Measurements from ENCODE around the gene VDAC2.
"Not testable (repeated sequence)": the region's sequence is repeated elsewhere in the genome, so short reads cannot be mapped to it uniquely, and the experiment has no call there.

Gene VDAC2, protein sequence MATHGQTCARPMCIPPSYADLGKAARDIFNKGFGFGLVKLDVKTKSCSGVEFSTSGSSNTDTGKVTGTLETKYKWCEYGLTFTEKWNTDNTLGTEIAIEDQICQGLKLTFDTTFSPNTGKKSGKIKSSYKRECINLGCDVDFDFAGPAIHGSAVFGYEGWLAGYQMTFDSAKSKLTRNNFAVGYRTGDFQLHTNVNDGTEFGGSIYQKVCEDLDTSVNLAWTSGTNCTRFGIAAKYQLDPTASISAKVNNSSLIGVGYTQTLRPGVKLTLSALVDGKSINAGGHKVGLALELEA

DNA sequence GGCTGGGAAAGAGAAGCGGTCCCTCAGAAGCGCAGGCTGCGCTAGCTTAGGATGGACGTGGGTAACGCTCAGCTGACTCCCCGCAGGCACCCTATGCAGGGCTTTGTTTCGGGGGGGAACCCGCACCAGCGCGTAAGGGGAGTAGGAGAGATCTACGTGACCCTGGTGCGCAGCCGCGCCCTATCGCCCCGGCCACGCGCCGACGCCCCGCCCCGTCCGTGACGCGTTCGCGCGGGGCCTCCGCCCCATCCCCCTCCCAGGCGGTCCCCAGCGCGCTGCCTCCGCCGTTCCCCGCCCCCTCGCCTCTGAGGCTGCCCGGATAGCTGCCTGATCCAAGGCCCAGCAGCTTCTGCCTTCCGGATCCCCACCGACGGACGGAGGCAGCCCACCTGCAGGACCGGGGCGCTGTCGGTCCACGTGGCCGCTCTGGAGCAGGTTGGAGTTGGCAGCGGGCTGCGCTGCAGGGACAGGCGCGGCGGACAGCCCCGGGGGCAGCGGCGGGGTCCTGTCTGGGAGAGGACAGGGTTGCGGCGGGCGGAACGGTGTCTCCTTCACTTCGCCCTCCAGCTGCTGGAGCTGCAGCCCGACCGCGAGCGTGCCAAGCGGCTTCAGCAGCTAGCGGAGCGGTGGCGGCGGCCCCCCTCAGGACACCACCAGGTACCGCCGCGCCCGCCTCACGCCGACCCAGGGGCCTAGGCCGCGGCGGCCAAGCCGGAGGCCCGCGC is at the start of gene VDAC2:
Gene VDAC2, plus strand, starts transcription at position 515 of the 725 bp plus-strand sequence. CDS start 363 bp downstream, outside the sequence.
- peak; percentile 4 for DNase-seq

DNA sequence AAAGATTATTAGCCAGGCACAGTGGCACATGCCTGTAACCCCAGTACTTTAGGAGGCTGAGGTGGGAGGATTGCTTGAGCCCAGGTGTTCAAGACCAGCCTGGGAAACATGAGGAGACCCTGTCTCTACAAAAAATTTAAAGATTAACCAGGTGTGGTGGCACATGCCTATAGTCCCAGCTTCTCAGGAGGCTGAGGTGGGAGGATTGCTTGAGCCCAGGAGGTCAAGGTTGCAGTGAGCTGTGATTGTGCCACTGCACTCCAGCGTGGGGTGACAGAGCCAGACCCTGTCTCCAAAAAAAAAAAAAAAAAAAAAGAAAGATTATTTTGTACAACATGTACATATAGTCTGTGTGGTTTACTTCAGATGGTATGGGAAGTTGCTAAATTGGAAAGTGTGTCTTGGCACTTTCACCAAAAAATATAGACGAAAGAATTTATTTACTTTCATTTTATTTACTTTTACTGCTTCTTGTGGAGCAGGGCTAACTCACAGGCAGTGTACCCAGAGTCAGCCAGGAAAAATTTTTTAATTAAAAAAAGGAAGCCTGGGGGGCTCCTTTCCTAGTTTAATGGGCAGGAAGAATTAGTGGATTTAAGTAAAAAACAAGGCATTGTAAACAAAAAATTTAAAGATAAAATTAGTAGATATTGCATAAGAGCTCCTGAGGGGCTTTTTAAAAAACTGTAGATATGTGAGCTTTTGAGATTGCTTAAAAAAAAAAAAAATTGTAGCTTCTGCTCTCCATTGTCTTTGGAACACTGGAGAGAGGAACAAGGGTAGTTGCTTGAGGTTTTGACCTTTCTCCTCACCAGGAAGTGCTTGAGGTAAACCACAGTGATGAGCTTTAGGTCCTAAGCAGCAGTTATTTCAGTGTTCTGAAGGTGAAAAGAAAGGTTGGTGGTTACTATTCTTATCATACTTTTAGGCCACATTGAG is 44.6 kb upstream of the VDAC2 start:
- no peak for DNase-seq

DNA sequence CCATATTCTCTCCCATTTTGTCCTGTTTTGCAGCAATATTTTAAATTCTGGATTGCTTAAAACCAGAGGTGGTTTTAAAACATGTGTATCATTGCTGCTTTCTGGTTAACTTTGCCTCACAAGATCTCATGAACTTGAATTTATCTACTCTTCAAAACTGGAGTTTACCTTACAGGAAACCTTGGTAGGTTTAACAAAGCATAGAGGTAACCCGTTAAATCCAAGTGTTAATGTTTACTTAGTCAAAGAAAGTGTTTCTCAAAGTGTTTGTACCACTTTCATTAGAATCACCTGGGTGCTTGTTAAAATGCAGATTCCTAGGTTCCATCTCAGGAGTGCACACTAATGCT is 44.0 kb upstream of the VDAC2 start:
- no peak for DNase-seq

DNA sequence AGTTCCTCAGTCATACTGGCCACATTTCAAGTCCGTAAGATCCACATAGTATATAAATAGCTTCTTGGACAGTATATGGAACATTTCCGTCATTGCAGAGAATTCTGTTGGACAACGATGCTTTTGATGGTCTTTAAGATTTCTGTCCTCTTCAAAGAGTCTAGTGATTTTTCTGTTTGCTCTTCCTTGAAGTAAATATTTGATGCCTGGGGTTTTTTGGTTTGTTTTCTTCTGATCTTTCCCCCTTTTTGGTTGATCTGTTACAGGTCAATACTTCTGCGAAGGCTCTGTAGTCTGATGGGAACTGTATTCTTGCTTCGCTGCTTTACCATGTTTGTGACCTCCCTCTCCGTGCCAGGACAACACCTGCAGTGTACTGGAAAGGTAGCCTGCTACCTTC is 42.3 kb upstream of the VDAC2 start:
- DNase-seq = no peak

DNA sequence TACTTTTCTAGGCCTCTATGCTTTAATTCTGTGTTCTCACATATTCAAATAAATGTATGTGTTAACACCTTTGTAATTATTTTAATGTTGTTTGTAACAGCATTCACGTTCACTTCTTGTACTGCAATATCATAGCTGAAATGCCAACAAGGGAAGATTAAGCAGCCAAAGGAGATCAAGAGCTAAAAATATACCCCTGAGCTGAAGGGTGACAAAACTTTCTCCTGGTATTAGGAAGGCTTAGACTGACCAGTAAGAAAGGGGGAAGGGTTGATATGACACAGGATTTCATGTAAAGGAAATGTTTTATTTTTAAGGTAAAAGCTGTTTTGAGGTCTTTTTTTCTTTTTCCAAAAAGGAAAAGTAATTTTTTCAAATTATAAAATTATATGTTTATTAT is 40.4 kb upstream of the VDAC2 start:
- no peak for DNase-seq

DNA sequence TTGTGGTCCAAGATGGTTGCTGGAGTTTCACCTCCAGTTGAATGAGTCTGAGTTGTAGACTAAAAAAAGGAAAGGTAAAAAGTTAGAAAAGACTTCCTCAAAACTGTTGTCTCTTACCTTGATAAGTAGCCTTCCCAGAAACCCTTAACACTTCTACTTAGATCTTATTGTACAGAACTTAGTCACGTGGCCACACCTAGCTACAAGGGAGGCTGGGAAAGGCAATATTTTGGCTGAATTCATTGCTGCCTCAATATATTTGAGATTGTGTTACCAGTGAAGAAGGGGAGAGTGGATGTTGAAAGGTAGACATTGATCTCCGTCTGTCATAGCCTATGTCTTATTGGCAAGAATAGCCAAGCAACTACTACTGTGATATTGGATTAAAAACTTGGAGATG is 35.5 kb upstream of the VDAC2 start:
- no peak for DNase-seq

DNA sequence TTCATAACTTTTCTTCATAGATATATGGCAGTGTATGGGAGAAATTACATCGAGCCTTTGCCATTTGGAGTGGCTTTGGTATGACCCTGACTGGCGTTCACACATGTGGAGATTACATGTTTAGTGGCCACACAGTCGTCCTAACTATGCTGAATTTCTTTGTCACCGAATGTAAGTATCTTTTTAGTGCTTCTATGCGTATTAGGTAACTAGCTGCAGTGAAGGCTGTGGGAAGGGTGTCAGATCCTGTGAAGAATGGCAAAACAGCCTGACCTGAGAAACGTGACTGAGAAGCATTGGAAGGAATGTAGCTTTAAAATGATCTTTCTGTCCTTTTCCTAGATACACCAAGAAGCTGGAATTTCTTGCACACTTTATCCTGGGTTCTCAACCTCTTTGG is 34.5 kb upstream of the VDAC2 start:
- DNase-seq = no peak

DNA sequence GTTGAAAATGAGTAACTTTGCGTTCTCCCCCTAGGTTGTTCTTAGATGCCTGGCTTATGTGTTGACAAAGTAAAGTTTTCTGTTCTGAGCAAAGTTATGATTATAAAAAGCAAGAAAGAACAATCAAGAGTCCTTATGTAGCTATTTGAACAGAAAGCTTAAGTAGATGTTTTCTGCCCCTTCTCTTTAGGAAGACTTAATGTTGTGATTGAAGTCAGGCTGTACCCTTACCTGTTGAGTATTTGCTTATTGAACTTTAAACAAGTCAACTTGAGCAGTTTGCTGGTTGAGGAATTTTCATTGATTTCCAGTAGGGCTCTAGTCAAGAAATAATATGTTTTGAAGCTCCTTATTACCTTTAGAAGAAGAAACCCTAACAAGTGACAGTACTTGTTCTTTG is 33.9 kb upstream of the VDAC2 start:
- DNase-seq = no peak

DNA sequence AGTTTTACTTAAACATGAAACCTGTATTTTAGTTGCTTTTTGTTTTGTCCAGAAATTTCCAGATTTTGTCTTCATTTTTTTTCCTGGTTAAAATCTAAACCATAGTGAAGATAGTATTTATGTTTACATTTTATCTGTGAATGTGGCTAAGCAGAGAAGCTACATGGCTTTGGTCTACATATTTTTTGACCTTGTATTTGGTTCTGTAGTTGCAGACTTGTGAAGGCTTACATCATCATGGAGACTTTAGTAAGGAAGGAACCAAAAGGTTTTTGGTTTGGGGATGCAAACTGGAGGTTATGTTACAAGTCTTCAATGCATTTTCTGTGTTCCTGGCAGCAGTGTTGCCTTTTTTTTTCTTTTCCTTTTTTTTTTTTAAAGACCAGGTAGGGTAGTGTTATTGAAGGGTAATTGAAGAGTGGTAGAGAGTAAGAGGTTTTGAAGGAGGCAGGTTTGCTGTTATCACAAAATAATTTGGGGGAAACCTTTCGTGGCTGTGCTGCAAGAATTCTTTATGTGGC is 30.9 kb upstream of the VDAC2 start:
- DNase-seq = no peak

DNA sequence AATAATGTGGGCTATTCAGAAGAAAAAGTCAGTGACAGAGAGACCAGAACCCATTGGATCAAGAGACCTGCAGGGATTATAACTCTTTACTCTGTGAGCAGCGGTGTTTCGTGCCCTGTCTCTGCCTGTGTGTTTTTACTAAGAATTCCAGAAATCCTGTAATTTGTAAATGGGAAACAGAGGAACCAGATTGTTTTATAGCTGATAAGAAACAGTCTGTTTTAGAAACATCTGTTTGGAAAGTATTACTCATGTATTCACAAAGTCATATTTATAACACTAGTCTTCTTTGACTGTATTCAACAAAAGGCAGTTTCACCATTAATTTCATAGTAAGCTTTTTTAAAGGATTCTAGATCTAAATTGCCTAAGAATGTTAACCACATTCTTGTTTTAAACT is 30.0 kb upstream of the VDAC2 start:
- no peak for DNase-seq

DNA sequence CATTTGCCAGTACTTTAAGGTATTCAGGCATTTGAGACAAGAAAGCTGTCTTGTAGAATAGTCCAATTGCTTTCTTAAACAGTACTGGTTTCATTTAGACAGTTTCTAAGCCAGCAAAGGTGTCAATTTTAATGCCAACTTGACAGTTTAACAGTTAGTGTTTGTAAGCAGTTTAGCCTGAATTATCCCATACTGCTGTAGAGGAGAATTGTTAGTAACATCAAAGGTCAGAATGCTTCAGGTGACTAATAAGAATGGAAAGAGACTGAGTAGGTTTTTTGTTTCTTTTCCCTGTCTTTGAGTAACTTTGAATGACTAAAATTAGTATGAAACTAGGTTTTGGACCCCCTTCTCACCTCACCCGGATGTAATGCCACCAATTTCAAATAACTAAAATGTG is 29.5 kb upstream of the VDAC2 start:
- DNase-seq = no peak

DNA sequence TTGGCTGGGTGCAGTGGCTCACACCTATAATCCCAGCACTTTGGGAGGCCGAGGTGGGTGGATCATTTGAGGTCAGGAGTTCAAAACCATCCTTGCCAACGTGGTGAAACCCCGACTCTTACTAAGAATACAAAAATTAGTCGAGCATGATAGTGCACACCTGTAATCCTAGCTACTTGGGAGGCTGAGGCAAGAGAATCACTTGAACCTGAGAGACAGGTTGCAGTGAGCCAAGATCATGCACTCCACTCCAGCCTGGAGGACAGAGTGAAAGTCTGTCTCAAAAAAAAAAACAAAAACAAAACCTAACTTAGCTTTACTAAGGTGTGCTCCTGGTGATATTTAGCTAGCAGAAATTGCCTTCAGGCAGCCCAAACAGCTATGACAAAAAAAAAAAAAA is 24.3 kb upstream of the VDAC2 start:
- DNase-seq = no peak

DNA sequence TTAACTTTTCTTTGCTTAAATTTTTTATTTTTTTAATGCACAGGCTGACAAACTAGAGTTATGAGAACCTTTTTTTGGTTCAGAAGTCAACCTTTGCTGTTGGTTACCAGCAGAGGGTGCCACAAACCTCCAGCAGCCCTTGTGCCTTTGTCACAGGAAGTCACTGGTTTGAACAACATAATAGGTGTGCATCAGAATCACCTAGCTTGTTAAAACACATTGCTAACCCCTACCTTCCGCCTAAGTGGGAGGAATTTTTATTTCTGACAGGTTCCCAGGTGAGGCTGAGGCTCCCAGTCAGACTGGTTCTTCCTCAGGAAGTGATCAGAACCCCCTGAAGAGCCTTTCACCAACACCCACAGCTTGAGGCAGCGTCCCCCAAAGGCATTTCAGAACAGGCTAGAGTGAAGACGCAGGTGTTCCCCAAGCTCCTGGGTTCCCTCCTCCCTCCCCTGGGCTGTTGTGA is 22.6 kb upstream of the VDAC2 start:
- DNase-seq = no peak

DNA sequence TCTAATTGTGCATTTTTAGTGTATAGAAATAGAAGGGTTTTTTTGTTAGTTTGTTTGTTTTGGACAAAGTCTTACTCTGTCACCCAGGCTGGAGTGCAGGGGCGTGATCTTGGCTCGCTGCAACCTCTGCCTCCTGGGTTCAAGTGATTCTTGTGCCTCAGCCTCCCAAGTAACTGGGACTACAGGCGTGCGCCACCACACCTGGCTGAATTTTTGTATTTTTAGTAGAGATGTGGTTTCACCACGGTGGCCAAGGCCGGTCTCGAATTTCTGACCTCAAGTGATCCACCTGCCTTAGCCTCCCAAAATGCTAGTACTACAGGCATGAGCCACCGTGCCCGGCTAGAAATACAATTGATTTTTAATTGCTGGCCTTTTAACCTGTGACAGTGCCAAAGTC is 22.1 kb upstream of the VDAC2 start:
- not testable (repeated sequence) for DNase-seq

DNA sequence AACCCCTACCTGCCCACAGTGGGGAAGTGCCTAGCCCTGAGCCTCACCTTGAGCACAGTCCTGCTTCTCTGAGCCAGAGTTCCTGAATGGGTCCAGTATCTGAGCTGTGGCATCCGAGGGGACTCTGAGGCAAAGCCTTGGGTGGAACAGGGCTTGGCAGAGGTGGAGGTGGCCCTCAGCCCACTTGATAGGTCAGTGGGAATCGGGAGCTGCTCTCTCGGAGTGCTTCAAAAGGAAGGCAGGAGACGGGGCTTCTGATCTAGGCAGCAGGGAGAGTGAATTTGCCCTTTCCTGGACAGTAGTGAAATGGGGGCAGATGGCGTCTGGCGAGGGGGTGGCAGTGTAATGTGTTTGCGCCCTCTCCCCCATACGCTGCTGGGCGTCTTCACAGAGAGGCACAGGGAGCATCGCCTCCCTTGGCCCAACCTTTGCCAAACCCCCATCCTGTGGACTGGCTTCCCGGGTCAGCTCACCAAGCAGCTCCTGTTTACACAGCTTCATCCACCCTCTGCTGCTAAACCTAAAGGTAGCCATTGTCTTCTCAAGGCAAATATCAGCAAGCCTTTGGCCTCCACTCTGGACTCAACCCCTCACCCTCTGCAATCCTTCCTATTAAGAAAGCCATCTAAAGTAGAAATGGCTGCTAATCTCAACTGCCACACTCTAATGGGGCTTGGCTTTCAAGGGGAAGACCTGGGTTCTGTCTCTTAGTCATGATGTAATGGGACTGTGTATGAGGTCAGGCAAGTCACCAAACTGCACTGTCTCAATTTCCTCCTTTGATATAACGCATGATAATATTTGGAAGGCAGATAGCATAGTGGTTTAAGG is 21.1 kb upstream of the VDAC2 start:
- no peak for DNase-seq

DNA sequence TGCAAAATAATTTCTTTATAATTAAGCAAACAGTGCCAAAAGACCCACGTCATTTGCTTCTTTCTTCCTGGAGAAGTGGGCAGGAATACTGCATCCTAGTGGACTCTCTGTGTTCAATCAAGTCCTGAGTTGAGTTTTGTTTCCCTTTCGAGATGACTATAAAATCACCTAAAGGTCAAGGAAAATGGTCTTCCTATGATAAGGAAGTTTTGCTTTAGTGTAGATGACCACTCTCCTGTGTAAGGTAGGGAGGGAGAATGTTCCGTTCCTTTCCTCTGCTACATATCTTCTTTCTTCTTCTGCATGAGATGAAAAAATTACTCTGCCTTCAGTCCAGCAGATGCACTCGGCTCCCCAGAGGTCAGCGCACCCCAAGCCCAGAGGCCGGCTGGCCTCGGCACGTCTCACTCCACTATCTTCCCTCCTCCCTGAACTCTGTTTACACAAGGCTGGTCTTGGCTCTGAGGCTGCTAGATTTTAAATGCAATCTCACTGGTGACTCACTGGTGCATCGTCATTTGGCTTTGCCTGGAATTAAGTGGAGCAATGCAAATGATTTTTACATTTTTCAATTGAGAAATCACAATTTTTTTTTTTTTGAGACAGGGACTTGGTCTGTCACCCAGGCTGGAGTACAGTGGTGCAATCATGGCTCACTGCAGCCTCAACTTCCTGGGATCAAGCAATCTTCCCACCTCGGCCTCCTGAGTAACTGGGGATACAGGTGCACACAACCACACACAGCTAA is 18.6 kb upstream of the VDAC2 start:
- DNase-seq = no peak

DNA sequence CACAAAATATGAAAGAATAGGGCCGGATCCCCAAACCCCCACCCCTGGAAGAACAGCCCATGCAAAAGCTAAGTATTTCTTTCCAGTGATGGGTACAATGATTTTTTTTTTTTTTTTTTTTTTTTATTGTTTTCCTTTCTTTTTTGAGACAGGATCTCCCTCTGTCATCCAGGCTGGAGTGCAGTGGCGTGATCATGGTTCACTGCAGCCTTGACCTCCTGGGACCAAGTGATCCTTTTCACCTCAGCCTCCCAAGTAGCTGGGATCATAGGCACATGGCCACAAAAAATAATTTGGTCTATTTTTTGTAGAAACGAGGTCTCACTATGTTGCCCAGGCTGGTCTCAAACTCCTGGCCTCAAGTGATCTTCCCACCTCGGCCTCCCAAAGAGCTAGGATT is 16.0 kb upstream of the VDAC2 start:
- DNase-seq = not testable (repeated sequence)

DNA sequence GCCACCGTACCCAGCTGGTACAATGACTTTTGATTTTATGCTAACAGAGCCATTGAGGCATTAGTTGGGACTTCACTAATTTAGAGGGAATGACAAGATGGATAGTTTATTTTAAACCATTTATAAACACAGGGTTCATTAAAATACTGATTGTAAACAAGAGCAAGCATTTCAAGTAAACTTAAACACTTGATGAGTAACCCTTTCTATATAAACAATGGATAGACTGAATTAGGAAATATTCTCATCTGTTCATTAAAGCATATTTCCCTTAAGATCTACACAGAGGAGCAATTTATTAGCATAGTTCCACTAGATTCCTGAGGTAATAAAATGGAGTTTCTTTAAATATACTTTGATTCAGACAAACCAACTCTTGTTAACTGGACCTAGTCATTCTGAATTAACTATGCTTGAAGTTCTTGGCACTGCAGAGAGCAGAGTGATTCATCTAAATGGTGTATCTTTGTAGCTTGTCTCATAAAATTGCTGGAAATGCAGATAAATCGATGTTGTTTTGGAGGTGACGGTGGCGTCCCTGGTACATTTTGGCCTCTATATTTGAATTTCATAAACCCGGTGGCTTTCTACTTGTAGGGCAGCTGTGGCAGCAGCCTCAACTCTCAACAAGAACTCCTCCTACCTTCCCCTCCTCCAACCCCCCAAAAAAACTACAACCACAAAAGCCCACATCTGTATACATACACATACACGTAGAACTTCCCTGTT is 15.4 kb upstream of the VDAC2 start:
- no peak for DNase-seq

DNA sequence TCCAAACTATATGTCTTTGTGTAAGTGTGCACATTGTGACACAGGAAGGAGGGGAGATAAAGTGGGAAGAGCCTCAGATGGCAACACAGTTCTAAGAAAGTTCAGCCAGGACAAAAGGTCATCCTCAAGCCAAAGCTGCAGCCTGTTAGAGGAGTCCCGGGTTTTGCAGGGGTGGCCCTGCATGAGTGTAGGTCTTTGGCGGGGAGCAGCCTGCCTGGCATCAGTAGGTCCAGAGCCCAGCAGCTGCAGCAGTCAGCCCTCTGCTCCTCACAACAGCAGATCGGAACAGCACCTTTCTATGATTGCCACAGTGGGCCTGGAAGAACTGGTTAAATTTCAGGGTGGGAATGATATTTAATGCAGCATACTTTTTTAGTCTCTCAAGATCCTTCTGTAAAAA is 13.5 kb upstream of the VDAC2 start:
- no peak for DNase-seq

DNA sequence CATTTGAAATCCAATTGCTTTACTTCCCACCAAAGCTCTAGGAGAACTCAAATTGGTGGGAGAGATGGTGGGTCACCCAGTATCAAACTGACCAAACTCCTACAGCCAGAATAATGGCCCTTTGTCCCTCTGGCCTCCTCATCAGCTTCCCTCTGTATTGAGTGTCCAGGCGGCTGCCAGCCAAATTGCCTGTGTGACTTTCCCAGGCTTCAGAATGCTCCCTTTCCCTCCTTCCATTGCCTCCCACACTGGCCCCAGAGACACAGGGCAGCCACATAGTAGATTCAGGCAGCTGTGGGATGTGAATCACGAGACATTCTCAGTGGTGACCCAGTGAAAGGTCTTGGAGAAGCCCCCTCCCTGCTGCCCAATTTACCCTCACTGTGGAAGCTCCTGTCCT is 12.7 kb upstream of the VDAC2 start:
- DNase-seq = no peak

DNA sequence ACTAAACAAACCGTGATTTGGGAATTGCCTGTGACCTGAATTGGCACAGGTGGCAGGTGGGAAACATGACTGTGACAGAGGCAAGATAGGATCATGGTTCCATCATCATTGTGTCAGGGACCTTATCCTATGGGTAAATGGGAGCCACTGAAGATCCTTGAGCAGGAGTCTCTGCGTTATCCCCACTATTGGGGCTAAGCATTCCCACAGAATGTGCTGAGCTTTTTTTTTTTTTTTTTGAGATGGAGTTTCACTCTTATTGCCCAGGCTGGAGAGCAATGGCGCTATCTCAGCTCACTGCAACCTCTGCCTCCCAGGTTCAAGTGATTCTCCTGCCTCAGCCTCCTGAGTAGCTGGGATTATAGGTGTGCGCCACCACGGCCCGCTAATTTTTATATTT is 10.6 kb upstream of the VDAC2 start:
- not testable (repeated sequence) for DNase-seq
